NCI-H774 (cell line): ENCODE data around the gene EFHC1.

Source experiments
- DNase-seq: peaks from one replicate; lab custom pipeline; 2025; lab: John Stamatoyannopoulos, UW

Gene EFHC1

DNA sequence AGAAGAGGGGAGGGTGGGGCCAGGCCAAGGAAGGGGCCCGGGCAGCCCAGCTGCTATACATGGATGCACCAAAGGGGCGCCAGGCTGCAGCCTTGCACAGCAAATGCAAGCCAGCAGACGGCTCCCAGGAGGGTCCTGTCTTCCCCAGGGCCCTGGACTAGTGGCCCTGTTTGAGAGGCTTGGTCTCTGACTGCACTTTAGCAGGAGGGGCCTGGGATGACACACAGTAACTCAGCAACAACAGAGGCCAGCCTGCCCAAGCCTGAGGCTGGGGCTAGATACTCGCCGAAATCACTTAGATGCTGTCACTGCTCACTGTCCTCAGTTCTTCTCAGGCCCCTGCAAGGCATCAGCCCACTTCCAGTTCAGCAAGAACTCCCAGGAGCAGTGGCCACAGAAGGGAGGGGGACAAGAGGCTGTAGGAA lies 83.2 kb downstream of the EFHC1 start:
- DNase-seq = peak; percentile 28

DNA sequence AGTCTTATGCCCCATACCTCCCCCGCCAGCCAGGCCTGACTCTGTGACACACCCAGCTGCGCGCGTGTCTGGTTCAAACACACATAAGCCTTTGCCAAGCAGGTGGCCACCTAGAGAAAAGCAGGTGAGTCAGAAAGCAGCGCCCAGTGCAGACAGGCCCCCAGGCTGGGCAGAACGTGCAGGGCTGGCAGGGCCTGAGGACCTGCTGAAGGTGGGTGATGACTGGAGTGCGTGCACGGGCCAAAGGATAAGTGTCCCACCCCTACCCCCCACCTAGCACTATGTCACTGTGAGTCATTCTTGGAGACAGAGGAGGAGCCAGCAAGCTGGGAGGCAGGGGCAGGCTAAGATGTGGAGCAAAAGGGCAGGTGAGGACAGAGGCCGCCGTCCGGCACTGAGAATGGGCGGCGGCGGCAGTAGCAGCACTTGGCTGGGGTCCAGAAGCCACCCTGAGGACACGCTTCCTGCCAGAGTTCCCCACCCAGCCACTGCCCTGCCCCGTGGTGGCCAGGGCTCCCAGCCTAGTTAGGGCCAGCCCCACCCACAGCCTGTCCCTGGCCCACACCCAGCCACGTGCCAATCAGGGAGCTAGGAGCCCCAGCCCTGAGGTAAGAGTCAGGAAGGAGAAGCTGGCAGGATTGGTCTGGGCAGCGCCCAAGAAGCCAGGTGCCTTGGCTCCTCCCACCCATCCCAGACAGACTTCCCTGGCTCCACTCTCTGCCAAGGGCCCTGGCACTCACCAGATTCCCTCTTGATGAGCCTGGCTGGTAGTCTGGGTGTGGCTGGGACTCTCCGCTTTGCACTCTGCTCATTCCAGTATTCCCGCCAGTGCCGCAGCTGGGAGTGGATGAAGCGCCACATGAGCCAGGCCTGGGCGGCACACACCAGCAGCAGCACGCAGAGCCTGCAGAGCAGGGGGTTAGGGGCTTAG lies 84.0 kb downstream of the EFHC1 start:
- peak; percentile 97 for DNase-seq

DNA sequence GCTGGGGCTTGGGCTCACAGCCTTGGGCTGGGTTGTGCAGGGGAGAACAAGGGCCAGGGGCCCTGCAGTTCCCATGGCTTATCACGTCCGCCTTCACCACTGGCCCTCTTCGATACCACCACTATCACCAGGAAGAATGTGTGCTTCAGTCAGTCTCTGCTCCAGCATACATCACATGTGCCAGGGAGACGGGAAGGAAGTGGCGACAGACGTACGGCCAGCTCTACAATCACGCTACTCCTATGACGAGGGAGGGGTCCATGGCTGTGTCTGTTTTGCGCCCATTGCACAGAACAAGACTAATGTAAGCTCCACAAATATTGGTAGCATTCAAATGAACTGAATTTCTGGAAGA lies 84.6 kb downstream of the EFHC1 start:
- DNase-seq = peak; percentile 30

DNA sequence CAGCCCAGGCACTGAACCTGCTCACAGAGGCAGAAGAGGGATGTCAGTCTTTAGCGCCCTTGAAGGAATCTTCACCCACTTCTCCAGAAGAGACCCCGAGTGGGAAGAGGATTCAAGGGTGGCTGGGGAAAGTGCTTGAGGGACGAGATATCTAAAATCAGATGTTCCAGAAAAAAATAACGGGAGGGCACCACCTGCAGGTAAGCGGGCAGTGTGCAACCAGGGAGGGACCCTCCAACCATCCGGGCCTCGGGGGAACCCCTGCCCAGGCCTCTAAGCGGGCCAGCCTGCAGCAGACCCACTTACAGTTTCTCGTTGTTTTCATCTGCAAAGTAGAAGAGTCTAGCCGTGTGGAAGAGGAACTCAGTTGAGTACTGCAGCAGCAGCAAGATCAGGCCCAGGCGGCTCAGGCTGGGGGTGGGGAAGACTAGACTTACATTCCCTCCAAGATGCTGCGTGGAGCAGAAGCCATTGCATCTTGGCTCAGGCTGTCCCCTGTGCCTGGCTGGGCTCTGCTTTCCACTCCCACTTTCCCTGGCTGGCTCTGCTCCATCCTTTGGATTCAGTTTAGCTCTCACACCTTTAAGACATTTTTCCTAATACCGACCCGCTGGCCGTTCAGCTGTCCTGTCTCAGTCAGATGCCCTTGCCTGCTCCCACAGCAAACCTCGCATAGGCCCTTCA lies 85.7 kb downstream of the EFHC1 start:
- no peak for DNase-seq

DNA sequence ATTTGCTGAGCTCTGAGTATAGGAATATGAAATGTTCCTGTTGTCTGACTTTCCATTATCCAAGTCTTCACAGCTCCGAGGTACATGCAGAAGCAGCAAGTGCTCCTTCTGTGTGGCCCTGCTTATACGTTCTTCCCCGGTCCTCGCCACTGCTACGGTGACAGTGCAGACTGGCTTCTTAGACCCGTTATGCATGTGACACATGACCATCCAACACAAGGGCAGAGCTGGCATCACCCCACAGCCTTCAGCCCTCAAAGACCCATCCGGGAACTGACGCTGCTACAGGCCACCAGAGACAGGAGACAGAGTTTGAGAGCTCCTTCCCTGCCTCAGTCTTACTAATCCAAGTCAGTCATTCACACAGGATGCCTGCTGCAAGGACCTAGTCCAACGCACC lies 86.3 kb downstream of the EFHC1 start:
- DNase-seq = no peak

DNA sequence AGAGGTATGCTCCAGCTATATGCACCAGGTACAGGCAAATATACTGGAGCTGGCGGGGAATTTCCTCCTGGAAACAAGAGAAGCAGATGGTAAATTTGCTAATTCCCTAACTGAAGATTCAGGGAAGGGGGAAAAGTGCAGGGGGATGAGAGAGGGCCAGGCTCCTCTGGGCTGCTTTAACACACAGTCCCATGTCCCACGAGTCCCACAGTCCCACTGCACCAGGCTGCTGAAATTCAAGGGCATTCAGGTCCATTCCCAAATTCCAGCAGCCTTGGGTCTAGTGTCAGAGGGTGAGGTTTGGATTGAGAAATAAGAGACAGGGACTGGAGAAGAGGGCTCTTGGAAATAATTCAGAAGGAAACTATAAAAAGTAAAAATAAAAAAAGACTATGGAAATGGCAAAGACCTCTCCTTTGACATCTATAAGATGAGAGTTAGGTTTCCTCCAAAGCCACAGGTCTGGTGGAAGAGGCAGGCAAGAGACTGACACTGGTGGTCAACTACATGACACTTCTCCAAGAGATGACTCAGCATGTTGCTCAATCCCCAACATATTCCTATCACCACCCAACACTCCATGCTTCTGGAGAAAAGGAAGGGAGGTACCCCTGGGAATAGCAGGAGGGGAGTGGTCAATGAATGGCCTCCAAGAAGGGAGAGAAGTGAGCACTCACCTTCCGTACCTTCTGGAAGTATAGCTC lies 87.6 kb downstream of the EFHC1 start:
- no peak for DNase-seq

DNA sequence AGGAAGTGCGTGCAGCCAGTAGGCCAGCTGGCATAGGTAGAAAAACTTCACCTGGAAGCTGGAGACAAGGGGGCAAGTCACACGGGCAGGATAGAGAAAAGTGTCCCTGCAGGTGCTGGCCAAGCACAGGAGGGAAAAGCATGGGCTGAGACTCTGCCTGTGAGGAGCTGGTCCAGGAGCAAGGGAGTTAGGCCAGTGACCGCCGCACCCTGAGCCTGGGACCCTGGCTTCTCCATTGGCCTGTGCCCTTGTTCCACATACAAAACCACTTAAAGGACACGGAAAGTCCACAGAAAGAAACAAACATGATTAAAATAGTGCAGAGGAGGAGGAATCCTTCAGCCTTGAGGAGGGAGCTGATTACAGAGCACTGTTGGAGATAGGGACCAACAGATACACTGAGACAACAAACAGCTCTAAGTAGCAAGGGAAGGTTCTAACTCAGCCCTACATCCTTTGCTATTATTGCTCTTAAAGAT lies 88.2 kb downstream of the EFHC1 start:
- DNase-seq = no peak

DNA sequence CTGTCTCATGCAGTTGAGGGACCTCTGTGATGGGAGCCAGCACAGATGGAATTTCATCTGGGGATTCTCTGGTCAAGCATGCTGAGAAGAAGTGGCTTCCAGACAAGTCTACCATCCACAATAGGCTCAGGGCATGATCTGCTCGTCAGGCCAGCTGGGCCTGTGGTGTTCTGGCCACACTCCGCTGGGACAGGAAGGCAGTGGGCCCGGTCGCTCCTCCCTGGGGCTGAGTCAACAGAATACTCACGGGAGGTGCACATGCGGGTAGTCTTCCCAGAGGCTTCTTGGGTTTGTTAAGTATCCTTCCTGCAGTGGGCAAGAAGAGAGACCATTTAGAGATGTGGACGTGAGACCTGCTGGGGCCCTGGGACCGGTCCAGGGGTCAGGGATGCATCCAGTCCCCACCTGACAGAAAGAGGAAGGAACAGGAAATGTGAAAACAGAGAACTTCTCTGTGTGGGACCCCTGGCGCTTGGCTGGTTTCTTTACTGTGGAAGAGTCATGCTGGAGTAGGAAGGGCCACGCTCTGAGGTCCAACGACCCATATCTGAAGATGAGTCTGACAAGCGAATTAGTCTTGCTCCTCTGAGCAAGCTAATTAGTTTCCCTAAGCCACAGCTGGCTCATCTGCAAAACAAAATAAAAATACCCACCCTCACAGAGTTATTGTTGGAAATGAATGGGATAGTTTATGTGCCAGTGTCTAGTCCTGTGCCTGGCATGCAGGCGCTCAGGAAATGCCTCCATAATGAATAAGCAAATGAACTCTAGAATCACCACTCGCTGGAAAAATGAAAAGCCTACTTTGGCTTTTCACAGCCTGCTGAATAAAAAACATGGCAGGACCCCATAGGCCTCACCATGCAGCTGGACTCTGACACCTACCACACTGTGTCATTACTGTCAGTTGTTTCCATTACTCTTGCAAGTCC lies 89.4 kb downstream of the EFHC1 start:
- no peak for DNase-seq

DNA sequence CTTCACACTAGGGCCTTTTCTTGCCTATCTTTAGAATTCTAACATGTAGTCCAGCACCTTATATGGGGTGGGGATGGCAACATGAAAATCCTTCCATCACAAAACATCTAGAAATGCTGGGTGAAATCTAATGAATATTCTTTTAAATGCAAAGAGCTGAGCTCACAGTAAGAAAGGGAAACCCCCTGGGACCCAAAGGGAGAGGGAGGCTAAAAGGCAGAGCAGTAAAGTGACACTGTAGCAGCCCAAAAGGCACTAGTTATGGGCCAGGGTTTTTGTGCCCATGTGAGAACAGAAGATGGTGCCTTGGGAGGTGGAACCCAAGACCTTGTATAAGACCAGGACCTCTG lies 90.0 kb downstream of the EFHC1 start:
- DNase-seq = no peak

DNA sequence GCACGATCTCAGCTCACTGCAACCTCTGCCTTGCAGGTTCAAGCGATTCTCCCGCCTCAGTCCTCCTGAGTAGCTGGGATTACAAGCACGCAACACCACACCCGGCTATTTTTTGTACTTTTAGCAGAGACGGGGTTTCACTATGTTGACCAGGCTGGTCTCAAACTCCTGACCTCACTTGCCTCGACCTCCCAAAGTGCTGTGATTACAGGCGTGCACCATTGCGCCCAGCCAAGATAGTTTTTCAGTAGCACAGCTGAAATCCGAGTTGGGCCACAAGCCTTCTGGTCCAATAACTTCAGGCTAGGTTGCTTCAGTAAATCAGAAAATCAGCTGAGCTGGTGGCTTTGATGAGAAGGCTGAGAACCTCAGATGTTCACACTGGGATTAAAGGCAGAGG lies 91.0 kb downstream of the EFHC1 start:
- DNase-seq = no peak

DNA sequence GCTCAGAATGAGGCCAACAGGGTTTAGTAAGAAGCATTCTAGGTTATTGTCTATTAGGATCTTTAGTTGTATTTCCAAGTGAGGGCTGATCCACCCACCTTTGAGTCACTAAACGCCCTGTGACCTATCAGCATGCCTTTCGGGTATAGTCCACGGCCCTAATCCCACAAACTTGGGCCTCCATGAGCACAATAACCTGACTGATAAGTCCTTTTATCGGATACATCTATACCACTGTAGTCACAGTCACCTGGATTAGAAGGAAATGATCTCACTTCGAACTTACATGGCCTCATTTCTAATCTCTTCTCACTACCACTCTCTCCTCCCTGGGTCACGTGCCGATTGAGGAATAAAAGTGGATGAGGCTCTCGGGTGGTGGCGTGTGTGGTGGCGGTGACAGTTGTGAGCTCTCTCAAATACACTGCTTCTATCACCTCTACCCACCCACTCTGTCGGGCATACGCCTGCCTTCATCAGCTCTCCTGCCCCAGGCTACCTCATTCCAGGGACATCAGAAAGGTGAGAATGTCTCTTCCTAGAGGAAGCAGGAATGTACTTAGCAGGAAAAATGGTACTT lies 91.5 kb downstream of the EFHC1 start:
- no peak for DNase-seq

DNA sequence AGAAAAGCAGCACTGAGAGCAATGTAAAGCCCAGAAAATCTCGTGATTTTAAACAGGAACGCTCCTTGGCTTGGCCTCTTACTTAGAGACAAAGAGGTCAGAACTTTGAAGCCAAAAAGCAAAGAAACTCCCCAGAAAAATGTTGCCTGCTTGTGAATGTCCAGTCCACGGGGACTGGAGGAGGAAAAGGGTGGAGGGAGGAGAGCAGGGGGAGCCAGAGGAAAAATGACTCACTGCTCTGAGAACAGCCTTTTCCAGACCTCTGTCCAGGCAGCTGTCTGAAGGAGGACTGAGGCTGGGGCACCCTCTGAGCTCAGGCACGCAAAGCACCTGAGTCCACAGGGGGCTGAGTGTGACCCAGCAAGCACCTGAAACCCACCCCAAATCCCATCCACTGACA lies 92.1 kb downstream of the EFHC1 start:
- DNase-seq = no peak

DNA sequence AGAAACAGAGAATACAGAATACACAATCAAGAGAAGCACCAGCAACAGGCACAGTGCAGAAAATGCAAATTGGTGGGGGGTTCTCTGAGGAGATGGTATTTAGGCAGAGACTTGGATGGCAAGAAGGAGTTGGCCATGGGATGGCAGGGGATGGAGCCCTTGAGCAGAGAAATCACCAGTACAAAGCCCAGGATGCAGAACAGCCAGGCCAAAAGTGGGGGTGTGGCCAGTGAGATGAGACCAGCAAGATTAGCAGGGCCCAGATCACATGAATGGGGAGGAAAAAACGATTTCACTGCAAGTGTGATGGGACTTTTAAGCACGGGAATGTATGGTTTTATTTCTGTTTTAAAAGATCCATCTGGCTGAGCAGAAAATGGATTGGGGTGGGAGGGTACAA lies 93.3 kb downstream of the EFHC1 start:
- DNase-seq = no peak

DNA sequence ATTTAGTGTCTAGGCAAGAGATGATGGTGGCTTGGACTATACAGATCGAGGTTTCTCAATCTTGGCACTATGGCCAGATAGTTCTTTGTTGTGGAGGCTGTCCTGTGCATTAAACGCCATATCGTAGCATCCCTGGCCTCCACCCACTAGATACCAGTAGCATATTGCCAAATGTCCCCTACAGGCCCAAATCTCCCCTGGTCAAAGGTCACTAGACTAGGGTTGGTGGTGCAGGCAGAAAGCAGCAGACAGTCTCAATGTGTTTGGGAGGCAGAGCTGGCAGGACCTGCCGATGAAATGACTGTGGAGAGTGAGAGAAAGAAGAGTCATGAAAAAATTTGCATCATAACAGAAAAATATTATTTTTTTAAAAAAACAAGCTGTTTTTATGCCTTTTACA lies 93.8 kb downstream of the EFHC1 start:
- no peak for DNase-seq

DNA sequence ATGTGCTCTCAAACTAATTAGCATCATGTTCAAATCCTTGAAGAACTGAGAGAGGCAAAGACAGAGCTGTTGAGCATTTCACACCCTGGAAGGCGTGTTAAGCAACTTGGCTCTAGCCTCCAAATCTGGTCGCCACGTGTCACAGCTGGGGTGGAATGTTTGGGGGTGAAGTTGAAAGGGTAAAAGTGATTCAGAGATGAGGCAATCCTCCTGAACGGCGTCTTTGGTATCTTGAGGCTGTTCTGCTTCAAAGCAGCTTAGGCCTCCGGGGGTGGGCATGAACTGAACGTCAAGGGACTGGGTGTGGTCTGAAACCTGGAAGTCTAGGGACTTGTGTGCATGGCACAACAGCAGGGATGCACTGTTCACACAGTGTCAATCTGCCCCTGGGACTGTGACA lies 94.4 kb downstream of the EFHC1 start:
- no peak for DNase-seq

DNA sequence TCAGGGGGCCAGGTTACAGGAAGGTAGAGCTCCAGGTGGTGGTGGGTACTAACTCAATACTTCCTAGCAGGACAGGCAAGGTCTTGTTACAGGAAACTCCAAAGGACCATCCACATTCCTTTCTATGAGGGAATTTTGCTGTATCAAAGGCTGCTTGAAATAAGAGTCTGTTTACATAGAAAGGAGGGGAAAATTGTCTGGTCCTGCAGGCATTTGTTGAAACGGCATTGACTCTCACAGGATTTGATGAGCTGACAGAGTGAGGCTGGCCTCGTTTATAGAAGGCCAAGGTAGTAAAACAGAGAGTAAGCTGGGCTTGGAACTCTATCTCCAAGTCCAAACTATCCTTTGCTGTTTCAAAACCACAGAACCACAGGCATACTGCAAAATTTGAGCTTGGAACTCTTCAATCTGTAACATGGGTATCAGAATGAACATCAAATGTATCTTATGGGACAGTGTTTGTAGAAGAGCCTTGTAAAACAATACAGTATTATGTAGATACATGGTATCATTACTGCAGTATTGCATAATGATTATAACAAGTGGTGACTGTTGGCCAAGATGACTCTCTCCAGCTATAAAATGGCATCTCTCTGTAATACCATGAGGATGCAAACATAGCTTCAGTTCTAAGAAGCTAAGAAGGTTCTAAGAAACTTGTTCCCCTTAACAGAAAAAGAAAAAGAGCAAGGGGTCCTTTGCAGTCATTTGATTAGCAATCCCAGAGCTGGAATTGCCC lies 95.2 kb downstream of the EFHC1 start:
- DNase-seq = no peak

DNA sequence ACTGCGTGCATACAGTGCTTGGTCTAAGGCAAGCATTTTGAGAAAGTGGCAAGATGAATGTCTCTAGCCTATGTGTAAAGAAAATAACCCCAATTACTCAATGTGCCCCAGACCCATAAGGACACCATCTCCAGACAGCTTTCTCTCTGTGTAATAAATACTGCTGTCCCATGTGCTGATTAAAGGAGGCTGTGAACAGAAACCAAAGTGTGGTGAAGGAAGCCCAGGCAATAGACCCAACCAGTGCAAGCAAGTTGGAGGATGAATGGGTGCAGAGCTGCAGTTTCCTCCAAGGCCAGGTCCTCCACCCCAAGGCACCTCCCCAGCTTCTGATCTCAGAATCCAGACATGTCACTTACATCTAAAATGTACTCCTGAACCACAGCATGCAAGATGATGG lies 96.1 kb downstream of the EFHC1 start:
- DNase-seq = no peak

DNA sequence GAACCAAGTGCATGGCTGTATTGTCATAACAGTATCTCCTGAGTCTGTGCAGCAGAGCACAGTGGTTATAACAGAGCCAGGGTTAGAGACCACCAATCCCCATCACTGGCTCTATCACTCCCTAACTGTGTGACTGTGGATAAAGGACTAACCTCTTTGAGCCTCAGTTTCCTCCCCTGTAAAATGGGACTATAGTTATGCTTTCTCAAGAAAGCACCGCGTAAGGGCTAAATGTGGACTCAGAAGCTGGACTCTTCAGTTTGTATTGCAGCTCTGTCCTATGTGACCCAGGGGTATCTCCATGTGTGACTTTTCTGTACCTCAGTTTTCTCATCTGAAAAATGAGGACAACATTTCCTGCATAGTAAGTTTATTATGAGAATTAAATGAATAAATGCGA lies 96.8 kb downstream of the EFHC1 start:
- no peak for DNase-seq

DNA sequence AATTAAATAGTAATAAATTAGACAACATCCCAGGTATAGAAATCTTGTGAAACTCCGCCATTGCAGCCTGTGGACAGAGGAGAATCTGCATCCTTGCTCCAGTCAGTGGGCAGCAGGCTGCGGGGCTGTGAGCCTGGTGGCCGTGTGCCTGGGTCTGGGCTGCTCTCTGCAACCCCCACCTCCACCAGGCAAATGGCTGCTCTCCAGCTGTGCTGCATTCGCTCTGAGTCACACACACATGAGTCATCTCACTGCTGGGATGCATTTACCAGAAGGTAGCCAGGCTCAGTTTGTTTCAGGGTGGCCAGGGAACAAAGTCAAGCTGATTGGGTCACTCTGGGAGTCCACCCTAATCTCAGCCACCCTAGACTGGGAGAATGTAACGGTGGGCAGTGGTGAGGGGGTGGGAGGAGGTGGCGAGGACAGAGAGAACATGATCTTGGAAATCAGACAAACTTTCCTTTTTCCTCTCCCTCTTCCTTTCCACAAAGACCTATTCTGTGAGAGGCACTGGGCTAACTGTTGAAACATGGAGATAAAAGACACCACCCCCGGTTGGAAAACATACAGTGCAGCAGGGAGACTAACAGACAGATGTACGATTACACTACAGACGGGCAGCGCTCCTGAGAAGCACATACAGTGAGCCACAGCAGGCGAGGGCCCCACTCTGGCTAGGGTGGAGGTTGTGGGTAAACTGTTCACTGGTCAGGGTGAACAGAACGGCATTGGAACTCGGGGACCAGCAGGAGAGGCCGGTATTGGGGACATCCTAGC lies 97.5 kb downstream of the EFHC1 start:
- DNase-seq = peak; percentile 21
